Body of pancreas (tissue), 4 donors: ENCODE results near the gene CAPN5.

Source experiments
- CTCF ChIP-seq, 7 experiments: fragments of 450-650 bp in 4 of 7; fragments of 200-600 bp in 3 of 7; sonication (generic) in 3 of 7; IDR thresholded peaks; one replicate each; pipeline ENCODE4 v1.5.1; 2016 to 2019; ENCODE audit warnings: antibody characterized with exemption in 7 of 7
- POLR2A ChIP-seq, 3 donors: fragments of 450-650 bp; IDR thresholded peaks; one replicate each; pipeline ENCODE4 v1.6.1; 2016; ENCODE audit warnings: antibody characterized with exemption in 3 of 3, mild to moderate bottlenecking in 2 of 3

GRCh38 chr11:77115181-77115611, 48.4 kb downstream of the CAPN5 start:
- TF ChIP-seq CTCF (IDR thresholded peaks at IDR 0.05) (no peak), POLR2A (IDR thresholded peaks at IDR 0.05) (no peak)
